H9 (cell line): Measurements from ENCODE around the gene ZNF684. TPM values are rescaled to one million over a fixed set of nuclear protein-coding genes. Genes with fewer than 3 reads are reported as not detected.

Source experiments
- DNase-seq: peaks from one replicate; pipeline ENCODE4 v3.0.0-alpha.2; 2017
- H2AFZ ChIP-seq: one replicate; pipeline ENCODE4 v1.6.1; 2013; ENCODE audit warnings: mild to moderate bottlenecking, low read length, control low read depth, moderate library complexity
- H2AK5ac ChIP-seq: 2 replicates; pipeline ENCODE4 v1.6.1; 2013; ENCODE audit warnings: low read length, control low read depth, mixed read lengths; ENCODE audit not compliant: insufficient read length
- H2BK120ac ChIP-seq: one replicate; pipeline ENCODE4 v1.6.1; 2013; ENCODE audit warnings: low read depth, mild to moderate bottlenecking, low read length, control low read depth, inconsistent platforms; ENCODE audit not compliant: poor library complexity, severe bottlenecking
- H2BK12ac ChIP-seq: 2 replicates; pipeline ENCODE4 v1.6.1; 2013; ENCODE audit warnings: low read length, control low read depth, mixed read lengths, low read depth; ENCODE audit not compliant: insufficient read length
- H2BK15ac ChIP-seq: 2 replicates; pipeline ENCODE4 v1.6.1; 2013; ENCODE audit warnings: low read depth, low read length, control low read depth
- H2BK20ac ChIP-seq: one replicate; pipeline ENCODE4 v1.6.1; 2013; ENCODE audit warnings: low read depth, mild to moderate bottlenecking, low read length, control low read depth, inconsistent platforms; ENCODE audit not compliant: poor library complexity, severe bottlenecking
- H2BK5ac ChIP-seq: 2 replicates; pipeline ENCODE4 v1.6.1; 2013; ENCODE audit warnings: low read length, control low read depth, mixed read lengths; ENCODE audit not compliant: insufficient read length
- H3K14ac ChIP-seq: 2 replicates; pipeline ENCODE4 v1.6.1; 2013; ENCODE audit warnings: low read length, control low read depth; ENCODE audit not compliant: insufficient read depth
- H3K18ac ChIP-seq: 2 replicates; pipeline ENCODE4 v1.6.1; 2013; ENCODE audit warnings: low read depth, mild to moderate bottlenecking, mixed read lengths, low read length, control low read depth; ENCODE audit not compliant: insufficient read length
- H3K23ac ChIP-seq: 2 replicates; pipeline ENCODE4 v1.6.1; 2013; ENCODE audit warnings: low read length, control low read depth, mixed read lengths, low read depth; ENCODE audit not compliant: insufficient read length
- H3K23me2 ChIP-seq: 2 replicates; pipeline ENCODE4 v1.6.1; 2013; ENCODE audit warnings: low read depth, mild to moderate bottlenecking, mixed read lengths, low read length, control low read depth; ENCODE audit not compliant: insufficient read length, poor library complexity, severe bottlenecking
- H3K27ac ChIP-seq: 2 replicates; pipeline ENCODE4 v1.5.1; 2013; ENCODE audit warnings: low read length, control low read depth, mixed read lengths, low read depth; ENCODE audit not compliant: insufficient read length
- H3K27me3 ChIP-seq: 2 replicates; pipeline ENCODE4 v1.6.1; 2013; ENCODE audit warnings: low read length, control low read depth, inconsistent platforms; ENCODE audit not compliant: insufficient read depth
- H3K4ac ChIP-seq: 2 replicates; pipeline ENCODE4 v1.6.1; 2013; ENCODE audit warnings: low read depth, mild to moderate bottlenecking, control low read depth, inconsistent platforms, low read length, moderate library complexity
- H3K4me1 ChIP-seq: 2 replicates; pipeline ENCODE4 v1.6.1; 2013; ENCODE audit warnings: low read length, control low read depth, inconsistent platforms; ENCODE audit not compliant: insufficient read depth
- H3K4me2 ChIP-seq: 2 replicates; pipeline ENCODE4 v1.6.1; 2013; ENCODE audit warnings: low read length, control low read depth, mixed read lengths; ENCODE audit not compliant: insufficient read length, insufficient read depth
- H3K56ac ChIP-seq: 2 replicates; pipeline ENCODE4 v1.6.1; 2013; ENCODE audit warnings: low read depth, mild to moderate bottlenecking, mixed read lengths, low read length, control low read depth; ENCODE audit not compliant: insufficient read length
- H3K79me1 ChIP-seq: 2 replicates; pipeline ENCODE4 v1.6.1; 2013; ENCODE audit warnings: low read depth, mild to moderate bottlenecking, moderate library complexity, low read length, control low read depth, inconsistent platforms; ENCODE audit not compliant: insufficient read depth, poor library complexity, severe bottlenecking
- H3K79me2 ChIP-seq: 2 replicates; pipeline ENCODE4 v1.6.1; 2013; ENCODE audit warnings: low read length, control low read depth, inconsistent platforms; ENCODE audit not compliant: insufficient read depth
- H3K9ac ChIP-seq: 2 replicates; pipeline ENCODE4 v1.6.1; 2013; ENCODE audit warnings: low read length, control low read depth, mixed read lengths; ENCODE audit not compliant: insufficient read length; ENCODE audit errors: extremely low read depth
- H3K9me3 ChIP-seq: one replicate; pipeline ENCODE4 v1.6.1; 2013; ENCODE audit warnings: low read depth, low read length, inconsistent platforms; ENCODE audit not compliant: control insufficient read depth
- H3T11ph ChIP-seq: one replicate; pipeline ENCODE4 v1.6.1; 2013; ENCODE audit warnings: mild to moderate bottlenecking, low read length, control low read depth, inconsistent platforms
- H4K20me1 ChIP-seq: one replicate; pipeline ENCODE4 v1.6.1; 2013; ENCODE audit not compliant: control insufficient read depth, insufficient read length, insufficient read depth
- H4K5ac ChIP-seq: 2 replicates; pipeline ENCODE4 v1.6.1; 2013; ENCODE audit warnings: low read depth, mild to moderate bottlenecking, mixed read lengths, low read length, control low read depth; ENCODE audit not compliant: insufficient read length
- H4K8ac ChIP-seq: replicated peaks from 2 replicates; pipeline ENCODE4 v1.6.1; 2013; ENCODE audit warnings: low read length, control low read depth, mixed read lengths, low read depth; ENCODE audit not compliant: insufficient read length
- H4K91ac ChIP-seq: 2 replicates; pipeline ENCODE4 v1.6.1; 2013; ENCODE audit warnings: low read depth, mild to moderate bottlenecking, moderate library complexity, mixed read lengths, low read length, control low read depth; ENCODE audit not compliant: insufficient read length
- H3K27ac Mint-ChIP-seq, 3 experiments: 2 replicates in 2 of 3; 3 replicates in 1 of 3; pipeline ENCODE4 v1.8.0; 2020 to 2021; ENCODE audit warnings: mixed read lengths in 3 of 3, mild to moderate bottlenecking in 1 of 3, moderate library complexity in 1 of 3
- H3K27me3 Mint-ChIP-seq: 2 replicates; pipeline ENCODE4 v1.8.0; 2021; ENCODE audit warnings: low read depth, mild to moderate bottlenecking, moderate library complexity, mixed read lengths
- H3K36me3 Mint-ChIP-seq, 3 experiments: 2 replicates in 2 of 3; 3 replicates in 1 of 3; pipeline ENCODE4 v1.8.0; 2020 to 2021; ENCODE audit warnings: low read depth in 3 of 3, mixed read lengths in 3 of 3; ENCODE audit not compliant: insufficient read depth in 1 of 3
- H3K4me1 Mint-ChIP-seq, 2 experiments: 2 replicates each; pipeline ENCODE4 v1.8.0; 2020; ENCODE audit warnings: mixed read lengths in 2 of 2
- H3K4me3 Mint-ChIP-seq, 2 experiments: 2 replicates in 1 of 2; 3 replicates in 1 of 2; pipeline ENCODE4 v1.8.0; 2020 to 2021; ENCODE audit warnings: mild to moderate bottlenecking in 2 of 2, mixed read lengths in 2 of 2, moderate library complexity in 1 of 2
- H3K9me3 Mint-ChIP-seq, 2 experiments: 2 replicates in 1 of 2; 3 replicates in 1 of 2; pipeline ENCODE4 v1.8.0; 2020; ENCODE audit warnings: mild to moderate bottlenecking in 2 of 2, mixed read lengths in 2 of 2, moderate library complexity in 1 of 2
- CTCF ChIP-seq: fragments of 200-600 bp; sonication (generic); conservative IDR thresholded peaks from 3 replicates; pipeline ENCODE4 v1.8.0; 2021; ENCODE audit warnings: antibody characterized with exemption, mild to moderate bottlenecking
- WGBS: extraction: QIAGEN DNeasy Blood & Tissue Kit; methylation state at CpG from one replicate; pipeline ENCODE4 v1.1.7; 2013; ENCODE audit warnings: missing lambda C conversion rate, low lambda C conversion rate, mixed read lengths; ENCODE audit not compliant: insufficient read length; ENCODE audit errors: extremely low coverage; 5-methylcytosine and 5-hydroxymethylcytosine counted together
- total RNA-seq: library from RNA; stranded (reverse); gene quantifications from 2 replicates; pipeline ENCODE4 v1.2.1, GENCODE V29; 2021

Gene ZNF684
- total RNA-seq, 1 experiment from 2014 or later, result 6.5 TPM

- Histone ChIP-seq H2BK5ac (no peak overlapping the region), H3K56ac (no peak overlapping the region), H2BK12ac (no peak overlapping the region), H3K9ac (no peak overlapping the region), H2BK15ac (no peak overlapping the region), H2BK120ac (no peak overlapping the region), H3K14ac (no peak overlapping the region), H3K9me3 (no peaks in the 10 kb centered on the region), H3K27ac (no peak overlapping the region), H2AFZ (no peak overlapping the region), H3K4me1 (no peaks in the 10 kb centered on the region), H4K8ac (no peak overlapping the region), H3K23me2 (no peaks in the 10 kb centered on the region), H2BK20ac (no peak overlapping the region), H4K91ac (no peak overlapping the region), H3K79me2 (no peaks in the 10 kb centered on the region), H3K4me2 (no peak overlapping the region), H3K23ac (no peak overlapping the region), H3K27me3 (no peaks in the 10 kb centered on the region), H3K4ac (no peak overlapping the region), H3K79me1 (no peaks in the 10 kb centered on the region), H2AK5ac (no peak overlapping the region), H3T11ph (no peak overlapping the region), H4K20me1 (no peaks in the 10 kb centered on the region), H4K5ac (no peak overlapping the region), H3K18ac (no peak overlapping the region)
- WGBS, result no CpG with 5 or more reads among the region's 4 CpGs
- Mint-ChIP-seq H3K27me3 (no peaks in the 10 kb centered on the region), H3K4me3 (no peak overlapping the region), H3K36me3 (0 out of 7 replicates have a peak, but pooled peaks cover 0 to 3% (median 0%) of the 10 kb centered on the region in 3 experiments), H3K9me3 (peaks cover 5% of the 10 kb centered on the region in 2 experiments; a peak in 3 of 5 replicates), H3K27ac (no peak overlapping the region), H3K4me1 (peaks cover 0 to 4% of the 10 kb centered on the region in 2 experiments; a peak in 2 of 4 replicates)
- 0 out of 3 replicates have a peak, but pooled peaks have one; percentile 12 for TF ChIP-seq CTCF
- no peak for DNase-seq
These were observed 31.8 kb downstream of the ZNF684 start for GRCh38 chr1:40563266-40563665.
